ENCODE data around the gene PCDHA1.

DNA sequence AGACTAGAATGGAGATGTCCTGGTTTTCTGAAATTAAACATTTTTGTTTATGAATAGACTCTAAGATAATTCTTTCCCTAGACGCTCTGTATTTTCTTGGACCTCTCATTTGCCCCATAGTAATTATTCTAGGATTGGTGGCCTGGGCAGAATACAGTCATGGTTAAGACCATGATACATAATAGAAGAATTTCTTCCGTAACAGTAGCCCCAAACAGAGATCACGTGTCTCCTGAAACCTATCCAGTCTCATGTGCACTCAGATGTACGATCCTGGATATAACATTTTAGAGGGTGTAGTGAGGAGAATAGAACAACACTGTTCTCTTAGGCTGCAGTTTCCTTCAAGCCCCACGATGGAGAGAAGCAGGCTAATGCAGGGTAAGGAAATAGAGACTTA is 202.7 kb downstream of the PCDHA1 start:
- TF ChIP-seq, protein P1, sequence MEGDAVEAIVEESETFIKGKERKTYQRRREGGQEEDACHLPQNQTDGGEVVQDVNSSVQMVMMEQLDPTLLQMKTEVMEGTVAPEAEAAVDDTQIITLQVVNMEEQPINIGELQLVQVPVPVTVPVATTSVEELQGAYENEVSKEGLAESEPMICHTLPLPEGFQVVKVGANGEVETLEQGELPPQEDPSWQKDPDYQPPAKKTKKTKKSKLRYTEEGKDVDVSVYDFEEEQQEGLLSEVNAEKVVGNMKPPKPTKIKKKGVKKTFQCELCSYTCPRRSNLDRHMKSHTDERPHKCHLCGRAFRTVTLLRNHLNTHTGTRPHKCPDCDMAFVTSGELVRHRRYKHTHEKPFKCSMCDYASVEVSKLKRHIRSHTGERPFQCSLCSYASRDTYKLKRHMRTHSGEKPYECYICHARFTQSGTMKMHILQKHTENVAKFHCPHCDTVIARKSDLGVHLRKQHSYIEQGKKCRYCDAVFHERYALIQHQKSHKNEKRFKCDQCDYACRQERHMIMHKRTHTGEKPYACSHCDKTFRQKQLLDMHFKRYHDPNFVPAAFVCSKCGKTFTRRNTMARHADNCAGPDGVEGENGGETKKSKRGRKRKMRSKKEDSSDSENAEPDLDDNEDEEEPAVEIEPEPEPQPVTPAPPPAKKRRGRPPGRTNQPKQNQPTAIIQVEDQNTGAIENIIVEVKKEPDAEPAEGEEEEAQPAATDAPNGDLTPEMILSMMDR (IDR thresholded peaks at IDR 0.05): no peak
- TF ChIP-seq EZH2phosphoT487 (IDR thresholded peaks at IDR 0.05) (no peak), EZH2 (IDR thresholded peaks at IDR 0.05) (no peak)
